ENCODE data around the gene CHN2. TPM values are rescaled to one million over a fixed set of nuclear protein-coding genes. Genes with fewer than 3 reads are reported as not detected.

The CHN2 gene
- total RNA-seq, 1 experiment from 2014 or later: 2.1 TPM

- Histone ChIP-seq H3K36me3 (ENCODE audit: control insufficient read depth in 1 of 2, insufficient read depth in 2 of 2, low read length in 2 of 2) (no peaks in the 10 kb centered on the region), H3K27ac (ENCODE audit: low read depth, low read length) (no peak overlapping the region), H3K9me3 (ENCODE audit: control insufficient read depth in 1 of 2, insufficient read depth in 1 of 2, low read depth in 1 of 2, low read length in 2 of 2) (no peaks in the 10 kb centered on the region), H3K9me2 (ENCODE audit: insufficient read depth) (no peaks in the 10 kb centered on the region), H2AFZ (ENCODE audit: low read depth, low read length, poor library complexity, severe bottlenecking) (no peak overlapping the region), H3K79me2 (ENCODE audit: insufficient read depth, low read length) (no peaks in the 10 kb centered on the region), H3K4me1 (ENCODE audit: control insufficient read depth in 1 of 2, insufficient read depth in 2 of 2, low read length in 2 of 2) (no peaks in the 10 kb centered on the region), H4K20me1 (ENCODE audit: insufficient read depth) (no peaks in the 10 kb centered on the region), H3K4me3 (replicated peaks in 1 of 2; ENCODE audit: low read depth in 1 of 2, low read length in 2 of 2) (no peak overlapping the region), H3K9ac (ENCODE audit: low read length) (no peak overlapping the region), H3K4me2 (ENCODE audit: low read length) (no peak overlapping the region), H3K27me3 (ENCODE audit: insufficient read depth, low read length) (0 out of 2 replicates have a peak, but pooled peaks cover 4% of the 10 kb centered on the region)
- POLR2A ChIA-PET: no interaction called here
- CTCF ChIA-PET: no interaction called here
- DNase-seq (ENCODE audit: low read depth, low spot score): no peak
- RAD21 ChIA-PET (ENCODE audit: low non-redundant PET in 1 of 2, low total read pairs in 2 of 2, uncharacterized antibody in 2 of 2, unreplicated experiment in 2 of 2): no interaction called here
- intact Hi-C loops (cut with micrococcal nuclease): no loop called here
- TF ChIP-seq SRF (IDR thresholded peaks at IDR 0.05; ENCODE audit: low read depth) (no peak), RAD21 (IDR thresholded peaks at IDR 0.05; ENCODE audit: low read depth) (no peak), ATF3 (IDR thresholded peaks at IDR 0.05) (no peak), ZBTB33 (IDR thresholded peaks at IDR 0.05; ENCODE audit: extremely low read depth, insufficient replicate concordance, low read length) (no peak), ELF1 (IDR thresholded peaks at IDR 0.05; ENCODE audit: borderline replicate concordance, low read depth) (no peak), EZH2phosphoT487 (IDR thresholded peaks at IDR 0.05; ENCODE audit: borderline replicate concordance) (no peak), POLR2AphosphoS5 (IDR thresholded peaks at IDR 0.05; ENCODE audit: low read depth, low read length) (no peak), CBX3 (IDR thresholded peaks at IDR 0.05; ENCODE audit: low read depth) (no peak), CTCF (IDR thresholded peaks at IDR 0.05 in 2 of 3, conservative IDR thresholded peaks at IDR 0.05 in 1 of 3; ENCODE audit: borderline replicate concordance in 1 of 3, insufficient read depth in 1 of 3, low read depth in 2 of 3, low read length in 2 of 3) (no peak), ZFX (IDR thresholded peaks at IDR 0.05) (no peak), EGR1 (IDR thresholded peaks at IDR 0.05; ENCODE audit: low read depth) (no peak), YY1 (IDR thresholded peaks at IDR 0.05; ENCODE audit: extremely low read depth, insufficient replicate concordance, low read depth, low read length) (no peak)
- no TSS peak for BruUV-seq (replicated peaks)
- ATAC-seq: no peak
Measured at GRCh38 chr7:29386196-29386765, 191.7 kb downstream of the CHN2 start.

Data from HCT116 (cell line).